ENCODE measurements around the gene ARF5. TPM values are rescaled to one million over a fixed set of nuclear protein-coding genes. Genes with fewer than 3 reads are reported as not detected.

ARF5 gene
- polyA plus RNA-seq, 1 donor (not counting 4 experiments of a cell fraction or from before 2014, with no cell fraction given) = 274 TPM

DNA sequence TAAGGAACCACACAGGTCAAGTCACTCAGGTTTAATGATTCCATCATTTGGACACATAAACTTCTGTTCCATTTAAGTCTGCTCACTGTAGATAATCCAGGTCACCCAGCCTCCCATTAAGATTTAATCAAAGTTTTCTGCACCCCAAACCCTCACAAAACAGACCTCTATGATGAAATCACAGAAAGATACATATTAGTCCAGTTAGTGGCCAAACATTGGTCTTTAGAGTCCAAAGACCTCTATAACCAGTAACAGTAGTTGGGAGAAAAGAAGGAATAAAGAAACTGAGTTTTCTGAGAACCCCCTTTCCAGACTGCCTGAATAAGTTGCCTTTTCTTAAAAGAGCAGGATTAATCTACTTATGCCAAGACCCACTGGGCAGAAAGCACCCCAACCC lies 7.6 kb upstream of the ARF5 start:
- no peak overlapping the region for H3K27ac ChIP-seq (ENCODE audit: control insufficient read depth, insufficient read depth, low read length)
- no peaks in the 10 kb centered on the region for H3K27me3 ChIP-seq (ENCODE audit: control insufficient read depth, extremely low read depth, insufficient read depth, low read length)
- no peaks in the 10 kb centered on the region for H3K9me3 ChIP-seq (ENCODE audit: control insufficient read depth, low read depth, low read length)
- peaks cover 13 to 14% of the 10 kb centered on the region in 2 experiments for H3K36me3 ChIP-seq (ENCODE audit: control insufficient read depth in 2 of 2, extremely low read depth in 1 of 2, insufficient read depth in 2 of 2, low read length in 2 of 2)
- FAIRE-seq (no peak), DNase-seq (ENCODE audit: low read depth, low spot score) (no peak)
- no peak overlapping the region for H3K4me2 ChIP-seq (ENCODE audit: control insufficient read depth, extremely low read depth, insufficient read depth, low read depth, low read length)
- H2AFZ ChIP-seq (ENCODE audit: control insufficient read depth, low read length) = no peak overlapping the region
- H3K9ac ChIP-seq (ENCODE audit: control insufficient read depth, extremely low read depth, insufficient read depth, low read length) = no peak overlapping the region
- H3K4me3 ChIP-seq (ENCODE audit: control insufficient read depth in 2 of 3, extremely low read depth in 1 of 3, insufficient read depth in 2 of 3, low read depth in 1 of 3, low read length in 3 of 3) = no peak overlapping the region
- peaks cover 35% of the 10 kb centered on the region for H3K79me2 ChIP-seq (ENCODE audit: control insufficient read depth, insufficient read depth, low read length)
- H3K9me1 ChIP-seq (ENCODE audit: control insufficient read depth, extremely low read depth, insufficient read depth, low read length) = peaks cover 5% of the 10 kb centered on the region
- H4K20me1 ChIP-seq (ENCODE audit: control insufficient read depth, extremely low read depth, insufficient read depth, low read length) = no peaks in the 10 kb centered on the region
- dilution Hi-C loops (cut with MboI; ENCODE audit: extremely low pct_ligation_motif_present, low sequenced_read_pairs) = no loop called here
- no peak for TF ChIP-seq EZH2 (IDR thresholded peaks at IDR 0.05; ENCODE audit: low read length)
- TF ChIP-seq, protein P1, sequence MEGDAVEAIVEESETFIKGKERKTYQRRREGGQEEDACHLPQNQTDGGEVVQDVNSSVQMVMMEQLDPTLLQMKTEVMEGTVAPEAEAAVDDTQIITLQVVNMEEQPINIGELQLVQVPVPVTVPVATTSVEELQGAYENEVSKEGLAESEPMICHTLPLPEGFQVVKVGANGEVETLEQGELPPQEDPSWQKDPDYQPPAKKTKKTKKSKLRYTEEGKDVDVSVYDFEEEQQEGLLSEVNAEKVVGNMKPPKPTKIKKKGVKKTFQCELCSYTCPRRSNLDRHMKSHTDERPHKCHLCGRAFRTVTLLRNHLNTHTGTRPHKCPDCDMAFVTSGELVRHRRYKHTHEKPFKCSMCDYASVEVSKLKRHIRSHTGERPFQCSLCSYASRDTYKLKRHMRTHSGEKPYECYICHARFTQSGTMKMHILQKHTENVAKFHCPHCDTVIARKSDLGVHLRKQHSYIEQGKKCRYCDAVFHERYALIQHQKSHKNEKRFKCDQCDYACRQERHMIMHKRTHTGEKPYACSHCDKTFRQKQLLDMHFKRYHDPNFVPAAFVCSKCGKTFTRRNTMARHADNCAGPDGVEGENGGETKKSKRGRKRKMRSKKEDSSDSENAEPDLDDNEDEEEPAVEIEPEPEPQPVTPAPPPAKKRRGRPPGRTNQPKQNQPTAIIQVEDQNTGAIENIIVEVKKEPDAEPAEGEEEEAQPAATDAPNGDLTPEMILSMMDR (optimal IDR thresholded peaks at IDR 0.05 in 1 of 3, IDR thresholded peaks at IDR 0.05 in 1 of 3, conservative IDR thresholded peaks at IDR 0.05 in 1 of 3; ENCODE audit: extremely low read depth in 1 of 3, insufficient read depth in 2 of 3, low read length in 3 of 3) = no peak
- peaks cover 21% of the 10 kb centered on the region for H3K4me1 ChIP-seq (ENCODE audit: control insufficient read depth, extremely low read depth, insufficient read depth, low read length)

DNA sequence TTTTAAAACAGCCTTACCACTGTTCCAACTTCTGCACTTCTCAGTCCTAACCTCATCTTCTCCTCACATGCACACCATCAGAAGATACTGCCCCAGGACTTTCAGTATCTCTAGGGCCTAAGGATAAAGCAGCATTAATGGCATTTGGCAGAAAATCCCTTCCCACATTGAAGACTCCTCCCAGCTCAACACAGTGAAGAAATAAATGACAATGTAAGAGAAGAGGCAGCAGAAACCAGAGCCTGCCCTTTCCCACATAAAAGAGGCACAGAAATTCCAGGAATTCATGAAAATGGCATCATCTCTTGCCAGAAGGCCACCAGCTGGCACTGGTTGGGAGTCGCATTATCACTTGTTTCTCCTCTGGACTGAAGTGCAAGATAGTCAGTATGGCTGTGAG lies 6.5 kb upstream of the ARF5 start:
- FAIRE-seq = no peak
- peaks cover 35% of the 10 kb centered on the region for H3K79me2 ChIP-seq (ENCODE audit: control insufficient read depth, insufficient read depth, low read length)

More for the DNA sequence above, 6.5 kb upstream of the ARF5 start:
- H3K9me1 ChIP-seq (ENCODE audit: control insufficient read depth, extremely low read depth, insufficient read depth, low read length) = peaks cover 5% of the 10 kb centered on the region
- no peaks in the 10 kb centered on the region for H3K27me3 ChIP-seq (ENCODE audit: control insufficient read depth, extremely low read depth, insufficient read depth, low read length)
- dilution Hi-C loops (cut with MboI; ENCODE audit: extremely low pct_ligation_motif_present, low sequenced_read_pairs) = no loop called here
- no peak overlapping the region for H3K4me3 ChIP-seq (ENCODE audit: control insufficient read depth in 2 of 3, extremely low read depth in 1 of 3, insufficient read depth in 2 of 3, low read depth in 1 of 3, low read length in 3 of 3)
- H3K4me2 ChIP-seq (ENCODE audit: control insufficient read depth, extremely low read depth, insufficient read depth, low read depth, low read length) = no peak overlapping the region
- H4K20me1 ChIP-seq (ENCODE audit: control insufficient read depth, extremely low read depth, insufficient read depth, low read length) = no peaks in the 10 kb centered on the region
- H3K36me3 ChIP-seq (ENCODE audit: control insufficient read depth in 2 of 2, extremely low read depth in 1 of 2, insufficient read depth in 2 of 2, low read length in 2 of 2) = peaks cover 13 to 14% of the 10 kb centered on the region in 2 experiments
- H3K9me3 ChIP-seq (ENCODE audit: control insufficient read depth, low read depth, low read length) = no peaks in the 10 kb centered on the region
- no peak for DNase-seq (ENCODE audit: low read depth, low spot score)
- TF ChIP-seq, protein P1 (optimal IDR thresholded peaks at IDR 0.05 in 1 of 3, IDR thresholded peaks at IDR 0.05 in 1 of 3, conservative IDR thresholded peaks at IDR 0.05 in 1 of 3; ENCODE audit: extremely low read depth in 1 of 3, insufficient read depth in 2 of 3, low read length in 3 of 3) = no peak
- TF ChIP-seq EZH2 (IDR thresholded peaks at IDR 0.05; ENCODE audit: low read length) = no peak
- H3K27ac ChIP-seq (ENCODE audit: control insufficient read depth, insufficient read depth, low read length) = no peak overlapping the region
- H3K4me1 ChIP-seq (ENCODE audit: control insufficient read depth, extremely low read depth, insufficient read depth, low read length) = peaks cover 30% of the 10 kb centered on the region
- H3K9ac ChIP-seq (ENCODE audit: control insufficient read depth, extremely low read depth, insufficient read depth, low read length) = no peak overlapping the region
- no peak overlapping the region for H2AFZ ChIP-seq (ENCODE audit: control insufficient read depth, low read length)

All from keratinocyte (primary cell).